NCI-H128 (cell line): Measurements from ENCODE around the gene KCNJ18.
"Not testable (repeated sequence)": the region's sequence is repeated elsewhere in the genome, so short reads cannot be mapped to it uniquely, and the experiment has no call there.

Source experiments
- DNase-seq: peaks from one replicate; lab custom pipeline; 2025; ENCODE audit not compliant: unreplicated experiment; lab: John Stamatoyannopoulos, UW

The KCNJ18 gene

DNA sequence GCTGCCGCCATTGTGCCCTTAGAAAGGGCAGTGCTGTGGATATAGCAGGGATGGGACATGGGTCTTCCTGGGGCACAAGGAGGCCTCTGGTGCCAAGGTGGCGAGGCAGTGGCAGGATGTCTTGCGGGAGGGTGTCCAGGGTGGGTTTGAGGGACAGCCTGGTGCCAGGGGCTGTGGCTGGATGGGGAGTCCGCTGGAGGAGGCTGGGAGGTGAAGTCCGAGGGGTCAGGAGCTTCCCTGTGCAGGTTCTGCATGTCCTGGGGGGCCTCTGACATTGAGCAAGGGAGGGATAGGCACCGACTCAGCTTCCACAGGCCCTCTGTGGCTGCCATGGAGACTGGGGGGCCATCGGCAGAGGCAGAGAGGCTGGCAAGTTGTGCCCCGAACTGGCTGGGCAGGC, 9.7 kb downstream of the KCNJ18 start:
- DNase-seq = not testable (repeated sequence)

GRCh38 chr17:21702521-21702920, 10.2 kb downstream of the KCNJ18 start:
- DNase-seq = not testable (repeated sequence)

DNA sequence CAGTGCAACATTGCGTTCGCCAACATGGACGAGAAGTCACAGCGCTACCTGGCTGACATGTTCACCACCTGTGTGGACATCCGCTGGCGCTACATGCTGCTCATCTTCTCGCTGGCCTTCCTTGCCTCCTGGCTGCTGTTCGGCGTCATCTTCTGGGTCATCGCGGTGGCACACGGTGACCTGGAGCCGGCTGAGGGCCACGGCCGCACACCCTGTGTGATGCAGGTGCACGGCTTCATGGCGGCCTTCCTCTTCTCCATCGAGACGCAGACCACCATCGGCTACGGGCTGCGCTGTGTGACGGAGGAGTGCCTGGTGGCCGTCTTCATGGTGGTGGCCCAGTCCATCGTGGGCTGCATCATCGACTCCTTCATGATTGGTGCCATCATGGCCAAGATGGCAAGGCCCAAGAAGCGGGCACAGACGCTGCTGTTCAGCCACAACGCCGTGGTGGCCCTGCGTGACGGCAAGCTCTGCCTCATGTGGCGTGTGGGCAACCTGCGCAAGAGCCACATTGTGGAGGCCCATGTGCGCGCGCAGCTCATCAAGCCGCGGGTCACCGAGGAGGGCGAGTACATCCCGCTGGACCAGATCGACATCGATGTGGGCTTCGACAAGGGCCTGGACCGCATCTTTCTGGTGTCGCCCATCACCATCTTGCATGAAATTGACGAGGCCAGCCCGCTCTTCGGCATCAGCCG, 10.8 kb downstream of the KCNJ18 start:
- not testable (repeated sequence) for DNase-seq

- not testable (repeated sequence) for DNase-seq
These were observed 11.9 kb downstream of the KCNJ18 start for GRCh38 chr17:21703891-21704872.

- no peak for DNase-seq
These were observed 12.8 kb downstream of the KCNJ18 start for GRCh38 chr17:21705021-21705601.

GRCh38 chr17:21705746-21706145, 13.4 kb downstream of the KCNJ18 start:
- not testable (repeated sequence) for DNase-seq

GRCh38 chr17:21706546-21706945, 14.2 kb downstream of the KCNJ18 start:
- DNase-seq = not testable (repeated sequence)

DNA sequence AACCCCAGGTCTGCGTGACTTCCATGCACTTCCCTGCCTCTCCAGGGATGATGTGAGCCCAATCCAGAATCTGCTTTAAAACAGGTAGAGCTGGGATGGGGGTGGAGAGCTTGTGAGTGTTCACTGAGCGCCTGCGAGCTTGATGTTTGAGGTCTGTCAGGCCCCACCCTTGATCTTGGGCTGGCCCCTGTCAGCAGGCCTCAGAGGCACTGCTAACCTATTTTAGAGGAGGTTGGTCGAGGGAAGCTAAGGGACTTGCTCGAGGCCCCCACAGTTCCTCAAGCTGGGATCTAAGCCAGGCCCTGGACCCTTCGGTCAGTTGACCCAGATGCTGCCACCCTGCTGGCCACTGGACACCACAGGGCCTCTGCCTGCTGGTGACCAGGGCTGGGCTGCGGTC, 14.8 kb downstream of the KCNJ18 start:
- DNase-seq = not testable (repeated sequence)

DNA sequence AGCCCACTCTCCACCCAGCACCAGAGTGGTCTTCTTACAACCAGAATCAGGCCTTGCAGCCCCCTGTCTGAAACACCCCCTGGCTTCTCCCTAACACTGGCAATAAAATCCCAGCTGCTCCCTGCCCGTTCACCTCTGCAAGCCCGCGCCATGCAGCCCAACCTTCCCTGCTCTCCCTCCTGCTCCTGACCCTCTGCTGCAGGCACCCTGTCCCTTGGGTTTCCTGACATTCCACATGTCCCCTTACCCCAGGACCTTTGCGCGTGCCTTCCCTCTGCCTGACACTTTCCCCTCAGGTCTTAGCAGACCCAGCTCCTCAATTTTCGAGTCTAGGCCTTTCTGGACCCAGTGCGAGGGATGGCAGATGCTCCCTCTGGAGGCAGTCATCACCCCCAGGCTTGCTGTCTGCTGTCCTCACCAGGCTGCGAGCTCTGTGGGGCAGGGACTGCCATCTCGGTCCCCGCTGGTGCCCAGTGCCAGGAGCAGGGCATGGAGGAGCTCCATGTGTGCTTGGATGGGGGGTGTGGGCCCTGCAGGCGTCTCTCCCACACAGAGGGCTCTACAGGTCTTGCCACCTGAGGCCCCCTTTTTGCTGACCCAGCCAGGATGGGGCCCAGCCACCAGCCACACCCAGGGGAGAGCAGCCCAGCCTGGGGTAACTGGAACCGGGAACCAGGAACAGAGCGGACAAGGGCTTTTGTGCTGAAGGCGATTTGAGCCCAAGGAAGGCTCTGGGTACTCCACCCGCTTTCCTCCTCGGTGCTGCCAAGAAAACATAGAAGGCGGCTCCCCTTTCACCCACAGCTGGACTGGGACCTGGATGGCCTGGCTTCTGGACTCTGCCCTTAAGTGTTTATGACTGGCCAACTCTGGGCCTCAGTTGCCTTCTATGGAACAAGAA, 15.6 kb downstream of the KCNJ18 start:
- not testable (repeated sequence) for DNase-seq

DNA sequence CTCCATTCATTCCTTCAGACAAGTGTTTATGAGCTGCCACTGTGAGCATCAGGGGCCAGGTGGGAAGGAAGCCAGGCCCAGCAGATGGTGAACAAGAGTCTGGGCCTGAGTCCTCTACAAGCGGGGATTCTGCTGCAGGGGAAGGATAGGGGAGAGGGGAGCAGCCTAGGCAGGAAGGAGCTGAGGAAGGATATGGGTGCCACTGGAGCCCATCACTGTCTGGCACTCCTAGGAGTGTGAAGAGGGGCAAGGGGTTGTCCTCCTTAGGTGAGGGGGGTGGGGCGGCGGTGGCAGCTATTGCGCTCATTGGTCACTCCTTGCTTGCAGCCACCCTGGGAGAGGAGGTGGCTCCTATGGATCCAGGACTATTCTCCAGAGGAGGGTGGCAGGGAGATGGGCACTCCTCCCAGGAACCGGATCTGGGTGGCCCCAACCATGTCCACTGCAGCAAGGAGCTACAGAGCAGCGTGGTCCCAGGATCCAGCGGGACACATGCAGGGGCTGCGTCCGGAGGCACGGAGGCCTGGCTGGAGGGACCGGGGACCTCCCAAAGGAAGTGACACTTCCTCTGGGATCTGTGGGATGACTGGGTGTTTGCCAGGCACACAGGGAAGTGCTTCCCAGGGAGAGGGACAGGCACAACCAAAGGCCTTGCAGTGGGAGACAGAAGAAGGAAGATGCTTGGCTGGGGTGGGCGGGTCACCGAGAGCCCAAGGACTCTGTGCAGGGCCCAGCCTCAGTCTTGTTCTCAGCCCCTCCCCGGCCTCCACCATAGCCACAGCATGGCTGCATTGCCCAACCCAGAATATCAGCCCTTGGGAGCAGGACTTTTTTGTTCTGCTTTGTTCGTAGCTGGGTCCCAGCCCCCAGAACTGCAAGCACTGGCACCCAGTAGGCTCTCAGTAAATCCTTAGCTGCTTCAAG, 16.6 kb downstream of the KCNJ18 start:
- not testable (repeated sequence) for DNase-seq

DNA sequence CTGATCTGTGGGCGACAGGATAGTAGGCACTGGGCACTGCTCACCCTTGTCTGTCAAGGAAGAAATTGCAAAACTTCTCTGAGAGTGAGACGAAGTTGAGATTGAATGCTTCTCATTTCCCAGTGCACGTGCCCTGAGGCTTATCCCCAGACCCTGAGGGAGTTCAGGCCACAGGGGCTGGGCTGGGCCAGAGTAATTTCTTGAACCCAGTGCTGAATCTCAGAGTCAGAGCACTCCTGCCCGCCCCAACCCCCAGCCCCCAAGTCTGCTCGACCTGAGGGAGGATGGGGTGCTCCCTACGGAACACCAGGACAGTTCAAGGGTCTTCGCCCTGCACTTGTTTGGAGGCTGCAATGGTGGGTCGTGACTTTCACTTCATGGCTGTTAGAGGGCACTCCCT, 17.7 kb downstream of the KCNJ18 start:
- not testable (repeated sequence) for DNase-seq

GRCh38 chr17:21710486-21710885, 18.2 kb downstream of the KCNJ18 start:
- not testable (repeated sequence) for DNase-seq

DNA sequence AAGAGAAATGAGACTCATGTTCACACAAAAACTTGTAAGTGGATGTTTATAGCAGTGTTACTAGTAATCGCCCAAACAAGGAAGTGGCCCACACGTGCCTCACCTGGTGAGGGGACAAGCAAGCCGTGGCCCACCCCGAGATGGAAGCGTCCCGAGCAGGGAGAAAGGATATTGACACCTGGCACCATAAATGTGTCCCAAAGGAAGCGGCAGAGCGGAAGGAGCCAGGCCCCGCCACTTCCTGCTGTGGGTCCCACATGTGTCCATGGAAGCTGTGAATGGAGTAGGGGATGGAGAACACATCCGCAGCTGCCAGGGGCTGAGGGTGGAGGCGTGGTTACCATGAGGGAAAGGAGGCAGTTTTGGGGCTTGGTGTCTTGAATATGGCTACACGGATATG, 18.9 kb downstream of the KCNJ18 start:
- DNase-seq = no peak

- DNase-seq = not testable (repeated sequence)
These were observed 20.7 kb downstream of the KCNJ18 start for GRCh38 chr17:21713020-21713419.

DNA sequence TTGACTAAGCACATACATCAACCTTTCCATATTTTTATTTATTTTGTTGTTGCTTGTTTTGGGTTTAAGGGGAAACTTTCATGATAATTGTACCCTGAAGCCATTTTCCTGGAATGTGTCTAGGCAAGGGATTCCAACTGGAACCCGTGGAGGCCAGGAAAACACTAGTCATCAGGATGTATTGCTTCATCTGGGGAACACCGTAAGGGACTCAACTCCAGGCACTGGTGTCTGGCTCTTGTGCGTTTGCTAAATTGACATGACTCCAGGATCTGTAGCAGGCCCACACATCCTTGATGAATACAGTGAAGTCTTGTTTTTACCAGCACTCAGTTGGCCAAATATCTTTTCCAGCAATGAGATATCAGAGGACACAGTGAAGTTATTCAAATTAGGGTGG, 21.3 kb downstream of the KCNJ18 start:
- not testable (repeated sequence) for DNase-seq

DNA sequence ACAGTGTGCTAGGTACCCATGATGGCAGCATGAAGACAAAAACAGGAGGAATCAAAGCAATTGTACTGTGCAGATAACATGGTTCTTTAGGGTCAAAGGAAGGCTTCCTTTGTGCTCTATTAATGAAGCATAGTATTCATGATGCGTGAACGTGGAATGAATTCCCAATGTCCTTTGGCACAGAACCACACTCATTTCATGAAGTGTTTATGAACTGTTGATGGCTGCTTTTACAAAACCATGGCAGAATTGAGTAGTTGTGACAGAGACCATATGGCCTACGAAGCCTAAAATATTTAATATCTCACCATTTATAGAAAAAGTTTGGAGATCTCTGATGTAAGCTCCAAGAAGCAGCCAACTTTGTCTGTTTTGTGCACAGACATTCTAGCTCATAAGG, 22.4 kb downstream of the KCNJ18 start:
- not testable (repeated sequence) for DNase-seq

- not testable (repeated sequence) for DNase-seq
These were observed 23.6 kb downstream of the KCNJ18 start for GRCh38 chr17:21715877-21716276.

DNA sequence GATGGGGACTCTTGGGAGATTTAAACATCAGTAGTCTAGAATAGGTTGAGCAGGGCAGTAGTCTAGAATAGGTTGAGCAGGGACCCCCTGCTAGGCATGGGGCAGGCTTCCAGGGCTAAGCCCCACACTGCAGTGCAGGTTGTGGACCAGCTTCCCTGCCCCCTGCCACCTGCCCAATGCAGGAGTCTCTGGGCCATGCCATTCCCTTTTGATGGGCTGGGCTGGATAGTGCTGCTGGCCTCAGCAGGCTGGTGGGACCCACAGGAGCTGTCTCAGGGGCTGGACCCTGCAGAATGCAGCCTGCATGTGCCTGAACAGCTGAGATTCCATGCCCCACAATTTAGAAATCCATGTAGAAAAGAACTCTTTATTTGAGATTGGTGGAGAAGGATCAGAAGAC, 26.6 kb downstream of the KCNJ18 start:
- DNase-seq = not testable (repeated sequence)

GRCh38 chr17:21719511-21720226, 27.3 kb downstream of the KCNJ18 start:
- DNase-seq = not testable (repeated sequence)
